H9 (cell line): ENCODE data around the gene NKAIN2. TPM values are rescaled to one million over a fixed set of nuclear protein-coding genes. Genes with fewer than 3 reads are reported as not detected.

ENCODE experiments used
- DNase-seq: peaks from one replicate; pipeline ENCODE4 v3.0.0-alpha.2; 2017
- H2AFZ ChIP-seq: one replicate; pipeline ENCODE4 v1.6.1; 2013; ENCODE audit warnings: mild to moderate bottlenecking, low read length, control low read depth, moderate library complexity
- H2AK5ac ChIP-seq: 2 replicates; pipeline ENCODE4 v1.6.1; 2013; ENCODE audit warnings: low read length, control low read depth, mixed read lengths; ENCODE audit not compliant: insufficient read length
- H2BK120ac ChIP-seq: one replicate; pipeline ENCODE4 v1.6.1; 2013; ENCODE audit warnings: low read depth, mild to moderate bottlenecking, low read length, control low read depth, inconsistent platforms; ENCODE audit not compliant: poor library complexity, severe bottlenecking
- H2BK12ac ChIP-seq: 2 replicates; pipeline ENCODE4 v1.6.1; 2013; ENCODE audit warnings: low read length, control low read depth, mixed read lengths, low read depth; ENCODE audit not compliant: insufficient read length
- H2BK15ac ChIP-seq: 2 replicates; pipeline ENCODE4 v1.6.1; 2013; ENCODE audit warnings: low read depth, low read length, control low read depth
- H2BK20ac ChIP-seq: one replicate; pipeline ENCODE4 v1.6.1; 2013; ENCODE audit warnings: low read depth, mild to moderate bottlenecking, low read length, control low read depth, inconsistent platforms; ENCODE audit not compliant: poor library complexity, severe bottlenecking
- H2BK5ac ChIP-seq: 2 replicates; pipeline ENCODE4 v1.6.1; 2013; ENCODE audit warnings: low read length, control low read depth, mixed read lengths; ENCODE audit not compliant: insufficient read length
- H3K14ac ChIP-seq: 2 replicates; pipeline ENCODE4 v1.6.1; 2013; ENCODE audit warnings: low read length, control low read depth; ENCODE audit not compliant: insufficient read depth
- H3K18ac ChIP-seq: 2 replicates; pipeline ENCODE4 v1.6.1; 2013; ENCODE audit warnings: low read depth, mild to moderate bottlenecking, mixed read lengths, low read length, control low read depth; ENCODE audit not compliant: insufficient read length
- H3K23ac ChIP-seq: 2 replicates; pipeline ENCODE4 v1.6.1; 2013; ENCODE audit warnings: low read length, control low read depth, mixed read lengths, low read depth; ENCODE audit not compliant: insufficient read length
- H3K23me2 ChIP-seq: 2 replicates; pipeline ENCODE4 v1.6.1; 2013; ENCODE audit warnings: low read depth, mild to moderate bottlenecking, mixed read lengths, low read length, control low read depth; ENCODE audit not compliant: insufficient read length, poor library complexity, severe bottlenecking
- H3K27ac ChIP-seq: 2 replicates; pipeline ENCODE4 v1.5.1; 2013; ENCODE audit warnings: low read length, control low read depth, mixed read lengths, low read depth; ENCODE audit not compliant: insufficient read length
- H3K27me3 ChIP-seq: 2 replicates; pipeline ENCODE4 v1.6.1; 2013; ENCODE audit warnings: low read length, control low read depth, inconsistent platforms; ENCODE audit not compliant: insufficient read depth
- H3K4ac ChIP-seq: 2 replicates; pipeline ENCODE4 v1.6.1; 2013; ENCODE audit warnings: low read depth, mild to moderate bottlenecking, control low read depth, inconsistent platforms, low read length, moderate library complexity
- H3K4me1 ChIP-seq: 2 replicates; pipeline ENCODE4 v1.6.1; 2013; ENCODE audit warnings: low read length, control low read depth, inconsistent platforms; ENCODE audit not compliant: insufficient read depth
- H3K4me2 ChIP-seq: 2 replicates; pipeline ENCODE4 v1.6.1; 2013; ENCODE audit warnings: low read length, control low read depth, mixed read lengths; ENCODE audit not compliant: insufficient read length, insufficient read depth
- H3K56ac ChIP-seq: 2 replicates; pipeline ENCODE4 v1.6.1; 2013; ENCODE audit warnings: low read depth, mild to moderate bottlenecking, mixed read lengths, low read length, control low read depth; ENCODE audit not compliant: insufficient read length
- H3K79me1 ChIP-seq: 2 replicates; pipeline ENCODE4 v1.6.1; 2013; ENCODE audit warnings: low read depth, mild to moderate bottlenecking, moderate library complexity, low read length, control low read depth, inconsistent platforms; ENCODE audit not compliant: insufficient read depth, poor library complexity, severe bottlenecking
- H3K79me2 ChIP-seq: 2 replicates; pipeline ENCODE4 v1.6.1; 2013; ENCODE audit warnings: low read length, control low read depth, inconsistent platforms; ENCODE audit not compliant: insufficient read depth
- H3K9ac ChIP-seq: 2 replicates; pipeline ENCODE4 v1.6.1; 2013; ENCODE audit warnings: low read length, control low read depth, mixed read lengths; ENCODE audit not compliant: insufficient read length; ENCODE audit errors: extremely low read depth
- H3K9me3 ChIP-seq: one replicate; pipeline ENCODE4 v1.6.1; 2013; ENCODE audit warnings: low read depth, low read length, inconsistent platforms; ENCODE audit not compliant: control insufficient read depth
- H3T11ph ChIP-seq: one replicate; pipeline ENCODE4 v1.6.1; 2013; ENCODE audit warnings: mild to moderate bottlenecking, low read length, control low read depth, inconsistent platforms
- H4K20me1 ChIP-seq: one replicate; pipeline ENCODE4 v1.6.1; 2013; ENCODE audit not compliant: control insufficient read depth, insufficient read length, insufficient read depth
- H4K5ac ChIP-seq: 2 replicates; pipeline ENCODE4 v1.6.1; 2013; ENCODE audit warnings: low read depth, mild to moderate bottlenecking, mixed read lengths, low read length, control low read depth; ENCODE audit not compliant: insufficient read length
- H4K8ac ChIP-seq: replicated peaks from 2 replicates; pipeline ENCODE4 v1.6.1; 2013; ENCODE audit warnings: low read length, control low read depth, mixed read lengths, low read depth; ENCODE audit not compliant: insufficient read length
- H4K91ac ChIP-seq: 2 replicates; pipeline ENCODE4 v1.6.1; 2013; ENCODE audit warnings: low read depth, mild to moderate bottlenecking, moderate library complexity, mixed read lengths, low read length, control low read depth; ENCODE audit not compliant: insufficient read length
- H3K27ac Mint-ChIP-seq, 3 experiments: 2 replicates in 2 of 3; 3 replicates in 1 of 3; pipeline ENCODE4 v1.8.0; 2020 to 2021; ENCODE audit warnings: mixed read lengths in 3 of 3, mild to moderate bottlenecking in 1 of 3, moderate library complexity in 1 of 3
- H3K27me3 Mint-ChIP-seq: 2 replicates; pipeline ENCODE4 v1.8.0; 2021; ENCODE audit warnings: low read depth, mild to moderate bottlenecking, moderate library complexity, mixed read lengths
- H3K36me3 Mint-ChIP-seq, 3 experiments: 2 replicates in 2 of 3; 3 replicates in 1 of 3; pipeline ENCODE4 v1.8.0; 2020 to 2021; ENCODE audit warnings: low read depth in 3 of 3, mixed read lengths in 3 of 3; ENCODE audit not compliant: insufficient read depth in 1 of 3
- H3K4me1 Mint-ChIP-seq, 2 experiments: 2 replicates each; pipeline ENCODE4 v1.8.0; 2020; ENCODE audit warnings: mixed read lengths in 2 of 2
- H3K4me3 Mint-ChIP-seq, 2 experiments: 2 replicates in 1 of 2; 3 replicates in 1 of 2; pipeline ENCODE4 v1.8.0; 2020 to 2021; ENCODE audit warnings: mild to moderate bottlenecking in 2 of 2, mixed read lengths in 2 of 2, moderate library complexity in 1 of 2
- H3K9me3 Mint-ChIP-seq, 2 experiments: 2 replicates in 1 of 2; 3 replicates in 1 of 2; pipeline ENCODE4 v1.8.0; 2020; ENCODE audit warnings: mild to moderate bottlenecking in 2 of 2, mixed read lengths in 2 of 2, moderate library complexity in 1 of 2
- WGBS: extraction: QIAGEN DNeasy Blood & Tissue Kit; methylation state at CpG from one replicate; pipeline ENCODE4 v1.1.7; 2013; ENCODE audit warnings: missing lambda C conversion rate, low lambda C conversion rate, mixed read lengths; ENCODE audit not compliant: insufficient read length; ENCODE audit errors: extremely low coverage; 5-methylcytosine and 5-hydroxymethylcytosine counted together
- total RNA-seq: library from RNA; stranded (reverse); gene quantifications from 2 replicates; pipeline ENCODE4 v1.2.1, GENCODE V29; 2021
- TF ChIP-seq, protein P1 (sequence below): fragments of 200-600 bp; sonication (generic); conservative IDR thresholded peaks from 3 replicates; pipeline ENCODE4 v1.8.0; 2021; ENCODE audit warnings: antibody characterized with exemption, mild to moderate bottlenecking

NKAIN2 gene
- total RNA-seq, 1 experiment from 2014 or later: 0.17 TPM

DNA sequence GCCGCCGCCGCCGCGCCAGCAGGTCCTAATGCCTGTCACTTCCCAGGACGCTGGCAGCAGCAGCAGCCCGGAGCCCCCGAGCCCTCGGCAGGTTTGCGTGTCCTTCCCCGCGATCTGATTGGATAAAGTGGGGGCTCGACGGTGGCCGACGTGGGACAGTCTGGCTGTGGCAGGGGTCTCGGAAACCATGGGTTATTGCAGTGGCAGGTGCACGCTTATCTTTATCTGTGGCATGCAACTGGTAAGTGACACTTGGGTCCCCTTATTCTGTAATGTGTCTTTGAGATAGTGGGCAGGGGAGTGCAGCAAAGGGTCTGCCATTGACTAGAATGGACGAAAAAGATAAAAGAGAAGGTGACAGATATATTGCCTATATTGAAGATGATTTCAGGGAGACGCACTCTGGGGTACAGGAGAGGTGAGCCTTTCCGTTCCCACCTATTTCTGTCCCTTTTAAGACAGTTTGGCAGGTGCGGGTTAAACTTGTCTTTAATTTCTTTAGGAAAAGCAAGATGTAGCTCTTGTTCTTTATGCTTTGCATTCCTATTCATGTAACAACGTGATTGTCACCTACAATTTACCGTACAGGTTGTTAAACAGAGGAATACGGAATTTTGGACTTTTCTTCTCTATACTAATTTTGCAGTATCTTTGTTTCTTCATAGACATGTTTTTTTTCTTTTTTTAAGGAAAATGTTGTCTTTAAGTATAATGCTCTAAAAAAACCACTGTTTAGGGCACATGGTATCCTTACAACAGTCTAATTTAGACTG is 535 bp downstream of the NKAIN2 start:
- no CpG with 5 or more reads among the region's 25 CpGs for WGBS

More for the DNA sequence above, 535 bp downstream of the NKAIN2 start:
- TF ChIP-seq, protein P1, sequence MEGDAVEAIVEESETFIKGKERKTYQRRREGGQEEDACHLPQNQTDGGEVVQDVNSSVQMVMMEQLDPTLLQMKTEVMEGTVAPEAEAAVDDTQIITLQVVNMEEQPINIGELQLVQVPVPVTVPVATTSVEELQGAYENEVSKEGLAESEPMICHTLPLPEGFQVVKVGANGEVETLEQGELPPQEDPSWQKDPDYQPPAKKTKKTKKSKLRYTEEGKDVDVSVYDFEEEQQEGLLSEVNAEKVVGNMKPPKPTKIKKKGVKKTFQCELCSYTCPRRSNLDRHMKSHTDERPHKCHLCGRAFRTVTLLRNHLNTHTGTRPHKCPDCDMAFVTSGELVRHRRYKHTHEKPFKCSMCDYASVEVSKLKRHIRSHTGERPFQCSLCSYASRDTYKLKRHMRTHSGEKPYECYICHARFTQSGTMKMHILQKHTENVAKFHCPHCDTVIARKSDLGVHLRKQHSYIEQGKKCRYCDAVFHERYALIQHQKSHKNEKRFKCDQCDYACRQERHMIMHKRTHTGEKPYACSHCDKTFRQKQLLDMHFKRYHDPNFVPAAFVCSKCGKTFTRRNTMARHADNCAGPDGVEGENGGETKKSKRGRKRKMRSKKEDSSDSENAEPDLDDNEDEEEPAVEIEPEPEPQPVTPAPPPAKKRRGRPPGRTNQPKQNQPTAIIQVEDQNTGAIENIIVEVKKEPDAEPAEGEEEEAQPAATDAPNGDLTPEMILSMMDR: no peak
- H3K79me2 ChIP-seq: no peaks in the 10 kb centered on the region
- H2BK15ac ChIP-seq: no peak overlapping the region
- no peak overlapping the region for H4K91ac ChIP-seq
- H2BK12ac ChIP-seq: no peak overlapping the region
- no peak overlapping the region for H2BK5ac ChIP-seq
- H3K4me1 Mint-ChIP-seq: peaks cover 8% of the 10 kb centered on the region in 2 experiments
- H3K36me3 Mint-ChIP-seq: no peaks in the 10 kb centered on the region
- H3K27ac ChIP-seq: no peak overlapping the region
- no peaks in the 10 kb centered on the region for H4K20me1 ChIP-seq
- no peak overlapping the region for H3K9ac ChIP-seq
- peak overlapping the region; percentile 69 to 86 for H3K4me3 Mint-ChIP-seq
- peaks cover 86% of the 10 kb centered on the region for H3K27me3 Mint-ChIP-seq
- DNase-seq: peak; percentile 78
- no peaks in the 10 kb centered on the region for H3K9me3 ChIP-seq
- no peak overlapping the region for H4K5ac ChIP-seq
- no peak overlapping the region for H3K27ac Mint-ChIP-seq
- H2BK120ac ChIP-seq: no peak overlapping the region
- H3K4me2 ChIP-seq: peak overlapping the region; percentile 61
- no peaks in the 10 kb centered on the region for H3K9me3 Mint-ChIP-seq
- peaks cover 12% of the 10 kb centered on the region for H3K23me2 ChIP-seq
- no peak overlapping the region for H2AK5ac ChIP-seq
- H3K27me3 ChIP-seq: peaks cover 19% of the 10 kb centered on the region
- H3K18ac ChIP-seq: no peak overlapping the region
- no peak overlapping the region for H2BK20ac ChIP-seq
- no peak overlapping the region for H3K56ac ChIP-seq
- no peaks in the 10 kb centered on the region for H3K79me1 ChIP-seq
- H3T11ph ChIP-seq: no peak overlapping the region
- no peak overlapping the region for H3K23ac ChIP-seq
- no peak overlapping the region for H2AFZ ChIP-seq
- no peak overlapping the region for H4K8ac ChIP-seq
- H3K4me1 ChIP-seq: no peaks in the 10 kb centered on the region
- no peak overlapping the region for H3K4ac ChIP-seq
- no peak overlapping the region for H3K14ac ChIP-seq
